Fibroblast of mammary gland (primary cell): ENCODE data around the gene CRISPLD2.

ENCODE experiments used
- DNase-seq: peaks from one replicate; pipeline ENCODE4 v3.0.0-alpha.2; 2010; ENCODE audit warnings: low read depth
- H3K4me3 ChIP-seq: 2 replicates; pipeline ENCODE4 v1.5.1; 2011; ENCODE audit warnings: low read depth, mild to moderate bottlenecking, low read length, moderate library complexity; ENCODE audit not compliant: control insufficient read depth
- CTCF ChIP-seq: conservative IDR thresholded peaks from 2 replicates; pipeline ENCODE4 v1.5.1; 2011; ENCODE audit warnings: low read depth, low read length, inconsistent platforms; ENCODE audit not compliant: control insufficient read depth, insufficient read depth

CRISPLD2 gene

GRCh38 chr16:84807776-84808175, 12.0 kb upstream of the CRISPLD2 start:
- DNase-seq = no peak
- no peak for TF ChIP-seq CTCF
- no peak overlapping the region for H3K4me3 ChIP-seq

GRCh38 chr16:84808826-84809225, 11.0 kb upstream of the CRISPLD2 start:
- no peak for TF ChIP-seq CTCF
- DNase-seq = no peak
- H3K4me3 ChIP-seq = no peak overlapping the region

- peak; percentile 95 for DNase-seq
- H3K4me3 ChIP-seq = no peak overlapping the region
- no peak for TF ChIP-seq CTCF
Measured at GRCh38 chr16:84810518-84811273, 9.1 kb upstream of the CRISPLD2 start.

GRCh38 chr16:84811529-84811928, 8.3 kb upstream of the CRISPLD2 start:
- no peak for TF ChIP-seq CTCF
- DNase-seq = no peak

GRCh38 chr16:84813141-84813934, 6.4 kb upstream of the CRISPLD2 start:
- DNase-seq = peak; percentile 33

More at GRCh38 chr16:84811529-84811928, 8.3 kb upstream of the CRISPLD2 start:
- no peak overlapping the region for H3K4me3 ChIP-seq

GRCh38 chr16:84815462-84815861, 4.3 kb upstream of the CRISPLD2 start:
- H3K4me3 ChIP-seq = no peak overlapping the region
- no peak for DNase-seq
- no peak for TF ChIP-seq CTCF

More at GRCh38 chr16:84813141-84813934, 6.4 kb upstream of the CRISPLD2 start:
- H3K4me3 ChIP-seq = no peak overlapping the region
- no peak for TF ChIP-seq CTCF
